Stimulated activated CD8-positive, alpha-beta memory T cell treated with anti-CD3 and anti-CD28 coated beads, Interleukin-12 subunit alpha, Interleukin-12 subunit beta, amount 100 ng/mL, for 1 hour (primary cell): ENCODE measurements around the gene NAIF1.
"Not testable (repeated sequence)": the region's sequence is repeated elsewhere in the genome, so short reads cannot be mapped to it uniquely, and the experiment has no call there.

Source experiments
- DNase-seq: peaks from one replicate; pipeline ENCODE4 v3.0.0-alpha.2; 2020; ENCODE audit warnings: low read depth

Gene NAIF1, protein sequence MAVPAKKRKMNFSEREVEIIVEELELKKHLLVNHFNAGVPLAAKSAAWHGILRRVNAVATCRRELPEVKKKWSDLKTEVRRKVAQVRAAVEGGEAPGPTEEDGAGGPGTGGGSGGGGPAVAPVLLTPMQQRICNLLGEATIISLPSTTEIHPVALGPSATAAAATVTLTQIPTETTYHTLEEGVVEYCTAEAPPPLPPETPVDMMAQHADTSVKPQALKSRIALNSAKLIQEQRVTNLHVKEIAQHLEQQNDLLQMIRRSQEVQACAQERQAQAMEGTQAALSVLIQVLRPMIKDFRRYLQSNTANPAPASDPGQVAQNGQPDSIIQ

DNA sequence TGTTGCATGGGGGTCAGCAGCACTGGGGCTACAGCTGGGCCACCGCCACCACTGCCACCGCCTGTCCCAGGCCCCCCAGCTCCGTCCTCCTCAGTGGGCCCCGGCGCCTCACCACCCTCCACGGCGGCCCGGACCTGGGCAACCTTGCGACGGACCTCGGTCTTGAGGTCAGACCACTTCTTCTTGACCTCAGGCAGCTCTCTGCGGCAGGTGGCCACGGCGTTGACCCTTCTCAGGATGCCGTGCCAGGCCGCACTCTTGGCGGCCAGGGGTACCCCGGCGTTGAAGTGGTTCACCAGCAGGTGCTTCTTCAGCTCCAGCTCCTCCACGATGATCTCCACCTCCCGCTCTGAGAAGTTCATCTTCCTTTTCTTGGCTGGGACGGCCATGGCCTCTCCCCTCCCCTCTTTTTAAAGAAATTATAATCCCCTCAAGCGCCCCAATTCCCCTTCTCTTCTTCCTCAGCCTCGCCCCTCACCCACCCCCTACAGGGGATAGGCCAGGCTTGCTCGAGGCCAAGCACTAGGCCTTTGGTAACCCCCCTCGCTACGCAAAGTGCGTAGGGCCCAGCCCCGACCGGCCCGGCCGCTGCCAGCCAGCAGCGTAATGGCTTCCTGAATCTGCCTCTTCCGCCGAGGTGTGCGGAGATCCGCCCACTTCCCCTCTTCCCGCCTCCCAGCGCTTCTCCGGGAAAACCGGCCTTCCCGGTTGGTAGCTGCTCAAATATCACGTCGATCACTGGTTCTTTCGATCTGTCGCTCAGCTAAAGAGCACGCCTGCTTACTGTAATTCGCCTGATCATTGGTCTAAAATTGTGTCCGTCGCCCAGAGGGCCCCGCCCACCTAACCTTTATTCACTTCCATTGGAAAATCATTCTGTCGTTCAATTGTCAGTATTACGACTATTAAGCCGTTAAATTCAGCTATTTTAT is at the start of gene NAIF1:
Gene NAIF1, minus strand, starts transcription at position 608 of the 932 bp plus-strand sequence. Its CDS starts 219 bp downstream, at position 389.
- DNase-seq = peak; percentile 90

DNA sequence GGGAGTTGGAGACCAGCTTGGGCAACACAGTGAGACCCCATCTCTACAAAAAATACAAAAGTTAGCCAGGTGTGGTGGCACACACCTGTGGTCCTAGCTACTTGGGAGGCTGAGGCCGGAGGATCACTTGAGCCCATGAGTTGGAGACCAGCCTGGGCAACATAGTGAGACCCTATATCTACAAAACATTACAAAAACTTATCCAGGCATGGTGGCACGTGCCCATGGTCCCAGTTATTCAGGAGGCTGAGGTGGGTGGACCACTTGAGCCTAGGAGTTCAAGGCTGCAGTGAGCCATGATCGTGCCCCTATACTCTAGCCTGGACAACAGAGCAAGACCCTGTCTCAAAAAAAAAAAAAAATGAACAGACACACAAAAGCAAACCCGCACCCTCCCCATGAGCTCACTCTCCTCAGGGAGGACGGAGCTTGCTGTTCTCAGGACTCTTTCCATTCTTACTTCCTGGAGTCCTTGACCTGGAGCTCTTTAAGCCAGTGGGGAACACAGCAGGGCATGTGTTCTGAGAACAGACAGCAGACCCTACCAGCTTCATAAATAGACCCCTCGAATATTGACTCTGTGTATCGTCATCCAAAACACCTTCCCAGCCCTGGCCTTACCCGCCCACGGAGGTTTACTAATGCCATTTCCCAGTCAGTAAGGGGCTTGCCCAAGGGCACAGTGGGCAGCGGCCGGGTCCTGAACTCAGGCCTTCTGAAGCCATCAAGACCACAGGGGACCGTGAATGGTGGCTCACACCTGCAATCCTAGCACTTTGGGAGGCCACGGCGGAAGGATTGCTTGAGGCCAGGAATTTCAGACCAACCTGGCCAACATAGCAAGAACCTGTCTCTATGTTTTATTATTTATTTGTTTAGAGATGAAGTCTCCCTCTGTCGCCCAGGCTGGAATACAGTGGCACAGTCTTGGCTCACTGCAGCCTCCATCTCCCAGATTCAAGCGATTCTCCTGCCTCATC is 49.3 kb upstream of the NAIF1 start:
- DNase-seq = no peak

DNA sequence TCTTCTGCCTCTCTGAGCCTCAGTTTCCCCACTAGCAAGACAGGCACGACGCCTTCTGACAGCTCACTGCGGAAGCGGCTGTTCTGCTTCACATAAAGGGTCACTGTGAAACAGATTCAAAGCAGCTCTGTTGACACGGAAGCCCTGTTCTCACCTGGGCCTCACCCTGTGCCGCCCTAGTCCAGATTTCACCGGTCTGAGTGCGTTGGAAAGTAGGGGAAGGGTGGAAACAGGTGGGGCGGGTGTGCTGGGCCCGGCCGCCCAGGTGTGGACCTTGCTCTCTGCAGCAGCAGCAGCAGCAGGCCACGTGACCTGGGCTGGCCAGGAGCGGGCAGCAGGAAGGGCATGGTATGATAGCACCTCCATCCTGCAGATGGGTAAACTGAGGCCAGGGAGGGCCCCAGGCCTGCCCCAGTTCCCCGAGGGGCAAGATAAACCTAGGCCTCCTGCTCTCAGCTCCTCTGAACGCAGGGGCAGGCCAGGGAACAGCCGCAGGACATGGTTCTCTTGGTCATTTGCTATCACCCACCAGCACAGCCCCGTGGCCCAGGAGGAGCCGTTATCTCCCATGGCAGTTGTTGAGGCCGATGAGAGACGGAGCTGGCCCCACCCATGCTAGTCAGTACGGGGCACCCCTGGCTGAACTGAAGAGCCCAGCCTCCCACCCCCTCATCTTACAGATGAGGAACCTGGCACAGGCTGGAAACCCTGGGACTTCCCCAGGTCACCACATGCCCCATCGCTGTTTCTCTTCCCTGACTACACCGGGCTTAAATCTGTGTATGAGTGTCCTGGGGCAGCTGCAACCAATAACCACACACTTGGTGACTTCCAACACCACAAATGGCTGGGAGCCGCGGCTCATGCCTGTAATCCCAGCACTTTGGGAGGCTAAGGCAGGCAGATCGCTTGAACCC is 48.3 kb upstream of the NAIF1 start:
- no peak for DNase-seq

DNA sequence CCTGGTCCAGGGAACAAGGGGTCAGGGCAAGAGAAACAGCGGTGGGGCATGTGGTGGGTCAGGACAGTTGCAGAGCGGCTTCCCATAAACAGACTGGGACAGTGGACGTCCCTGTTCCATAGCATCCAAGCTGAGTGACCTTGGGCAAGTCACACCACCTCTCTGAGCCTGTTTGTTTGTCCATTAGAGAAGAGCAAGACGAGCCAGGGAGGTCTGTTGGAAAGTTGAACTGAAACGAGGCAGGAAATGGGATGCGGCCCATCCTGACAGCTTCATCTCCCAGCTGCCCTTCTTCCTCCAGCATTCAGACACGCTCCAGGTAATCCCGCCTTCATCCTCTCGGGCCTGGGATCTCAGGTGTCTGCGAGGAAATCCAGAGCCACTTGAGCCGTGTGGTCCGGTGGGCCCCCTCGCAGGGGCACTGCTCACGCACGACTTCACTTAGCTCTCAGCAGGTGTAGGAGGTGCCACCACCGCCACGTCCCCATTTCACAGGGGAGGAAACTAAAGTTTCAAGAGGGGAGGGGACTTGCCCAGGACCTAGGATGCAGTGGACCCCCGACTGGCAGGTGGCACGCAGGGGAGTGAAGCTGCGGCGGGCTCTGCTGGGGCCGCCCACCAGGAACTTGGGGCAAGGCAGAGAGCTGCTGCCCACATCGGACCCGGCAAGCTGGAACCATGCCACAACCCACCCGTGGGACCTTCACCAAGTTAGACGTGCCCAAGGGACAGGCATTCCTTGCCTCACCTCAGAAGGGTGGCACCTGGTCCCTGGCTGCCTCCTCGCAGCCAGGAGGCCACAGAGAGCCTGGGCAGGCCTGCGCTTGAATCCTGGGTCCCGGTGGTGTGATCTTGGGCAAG is 47.4 kb upstream of the NAIF1 start:
- no peak for DNase-seq

DNA sequence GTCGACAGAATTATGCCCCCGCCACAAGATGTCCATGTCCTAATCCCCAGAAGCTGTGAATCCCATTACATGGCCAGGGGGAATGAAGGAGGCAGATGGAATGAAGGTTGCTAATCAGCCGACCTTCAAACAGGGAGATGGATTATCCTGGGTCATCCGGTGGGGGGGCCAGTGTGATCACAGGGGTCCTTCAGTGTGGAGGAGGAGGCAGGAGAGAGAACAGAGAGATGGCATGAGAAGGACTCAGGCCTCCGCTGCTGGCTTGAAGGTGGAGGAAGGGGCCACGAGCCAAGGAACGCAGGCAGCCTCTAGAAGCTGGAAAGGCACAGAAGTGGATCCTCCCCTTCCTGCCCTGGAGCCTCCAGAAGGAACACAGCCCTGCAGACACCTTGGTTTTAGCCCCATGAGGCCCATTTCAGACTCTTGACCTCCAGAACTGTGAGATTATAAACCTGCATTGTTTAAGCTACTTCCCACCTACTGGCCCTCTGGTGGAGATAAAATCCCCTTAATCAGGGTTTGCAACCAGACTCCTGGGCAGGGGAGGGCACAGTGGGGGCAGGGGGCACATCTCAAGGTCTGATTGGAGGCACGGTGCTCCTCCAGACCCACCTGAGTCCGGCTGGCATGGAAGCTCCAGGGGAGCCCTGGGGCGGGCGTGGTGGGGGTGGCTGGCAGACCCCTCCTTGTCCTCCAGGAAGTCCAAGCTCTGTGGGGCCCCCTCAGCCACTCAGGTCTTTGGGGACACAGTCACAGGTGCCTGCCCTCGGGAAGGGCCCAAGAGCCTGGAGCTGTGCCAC is 46.6 kb upstream of the NAIF1 start:
- no peak for DNase-seq

DNA sequence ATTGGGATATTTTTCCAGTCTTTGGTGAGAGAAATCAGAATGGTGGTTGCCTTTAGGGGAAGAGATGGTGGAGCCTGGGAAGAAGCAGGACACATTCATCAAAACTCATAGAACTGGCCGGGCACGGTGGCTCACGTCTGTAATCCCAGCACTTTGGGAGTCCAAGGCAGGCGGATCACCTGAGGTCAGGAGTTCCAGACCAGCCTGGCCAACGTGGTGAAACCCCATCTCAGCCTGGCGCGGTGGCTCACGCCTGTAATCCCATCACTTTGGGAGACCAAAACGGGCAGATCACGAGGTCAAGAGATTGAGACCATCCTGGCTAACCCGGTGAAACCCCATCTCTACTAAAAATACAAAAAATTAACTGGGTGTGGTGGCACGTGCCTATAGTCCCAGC is 44.6 kb upstream of the NAIF1 start:
- DNase-seq = not testable (repeated sequence)

DNA sequence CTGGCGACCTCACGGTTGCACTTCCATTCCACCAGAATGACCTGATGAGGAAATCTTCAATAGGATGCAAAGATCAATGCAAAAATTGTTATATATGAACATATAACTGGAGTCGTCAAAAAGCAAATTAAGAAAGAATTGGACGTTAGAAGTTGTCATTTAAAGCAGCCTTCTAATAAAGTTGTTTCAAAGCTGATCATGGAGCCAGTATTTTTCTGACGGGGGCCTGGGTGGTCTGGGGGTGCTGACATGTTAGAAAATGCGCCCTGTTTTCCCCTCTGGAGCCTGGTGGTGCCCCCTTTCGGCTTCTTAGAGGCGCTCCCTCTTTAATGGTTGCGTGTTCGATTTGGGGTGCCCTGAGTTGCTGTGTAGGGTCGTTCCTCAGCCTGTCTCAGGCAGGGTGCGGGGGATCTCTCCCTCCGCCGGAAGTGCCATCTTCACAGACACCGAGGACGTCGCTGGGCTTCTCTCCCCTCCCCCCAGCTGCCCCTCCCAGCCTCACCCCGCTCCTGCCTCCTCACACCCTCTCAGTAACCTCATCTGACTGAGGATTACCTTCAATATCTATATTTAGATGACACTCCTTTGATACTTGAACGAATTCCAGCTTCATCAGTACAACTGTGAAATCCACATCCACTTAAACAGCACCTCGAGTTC is 42.1 kb upstream of the NAIF1 start:
- DNase-seq = no peak

DNA sequence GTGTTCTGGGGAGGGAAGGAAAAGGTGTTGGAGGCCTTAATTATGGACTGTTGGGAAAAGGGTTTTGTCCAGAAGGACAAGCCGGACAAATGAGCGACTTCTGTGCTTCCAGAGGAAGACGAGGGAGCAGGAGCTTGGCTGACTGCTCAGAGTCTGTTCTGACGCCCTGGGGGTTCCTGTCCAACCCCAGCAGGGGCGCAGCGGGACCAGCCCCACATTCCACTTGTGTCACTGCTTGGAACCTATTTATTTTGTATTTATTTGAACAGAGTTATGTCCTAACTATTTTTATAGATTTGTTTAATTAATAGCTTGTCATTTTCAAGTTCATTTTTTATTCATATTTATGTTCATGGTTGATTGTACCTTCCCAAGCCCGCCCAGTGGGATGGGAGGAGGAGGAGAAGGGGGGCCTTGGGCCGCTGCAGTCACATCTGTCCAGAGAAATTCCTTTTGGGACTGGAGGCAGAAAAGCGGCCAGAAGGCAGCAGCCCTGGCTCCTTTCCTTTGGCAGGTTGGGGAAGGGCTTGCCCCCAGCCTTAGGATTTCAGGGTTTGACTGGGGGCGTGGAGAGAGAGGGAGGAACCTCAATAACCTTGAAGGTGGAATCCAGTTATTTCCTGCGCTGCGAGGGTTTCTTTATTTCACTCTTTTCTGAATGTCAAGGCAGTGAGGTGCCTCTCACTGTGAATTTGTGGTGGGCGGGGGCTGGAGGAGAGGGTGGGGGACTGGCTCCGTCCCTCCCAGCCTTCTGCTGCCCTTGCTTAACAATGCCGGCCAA is 41.3 kb upstream of the NAIF1 start:
- DNase-seq = no peak

DNA sequence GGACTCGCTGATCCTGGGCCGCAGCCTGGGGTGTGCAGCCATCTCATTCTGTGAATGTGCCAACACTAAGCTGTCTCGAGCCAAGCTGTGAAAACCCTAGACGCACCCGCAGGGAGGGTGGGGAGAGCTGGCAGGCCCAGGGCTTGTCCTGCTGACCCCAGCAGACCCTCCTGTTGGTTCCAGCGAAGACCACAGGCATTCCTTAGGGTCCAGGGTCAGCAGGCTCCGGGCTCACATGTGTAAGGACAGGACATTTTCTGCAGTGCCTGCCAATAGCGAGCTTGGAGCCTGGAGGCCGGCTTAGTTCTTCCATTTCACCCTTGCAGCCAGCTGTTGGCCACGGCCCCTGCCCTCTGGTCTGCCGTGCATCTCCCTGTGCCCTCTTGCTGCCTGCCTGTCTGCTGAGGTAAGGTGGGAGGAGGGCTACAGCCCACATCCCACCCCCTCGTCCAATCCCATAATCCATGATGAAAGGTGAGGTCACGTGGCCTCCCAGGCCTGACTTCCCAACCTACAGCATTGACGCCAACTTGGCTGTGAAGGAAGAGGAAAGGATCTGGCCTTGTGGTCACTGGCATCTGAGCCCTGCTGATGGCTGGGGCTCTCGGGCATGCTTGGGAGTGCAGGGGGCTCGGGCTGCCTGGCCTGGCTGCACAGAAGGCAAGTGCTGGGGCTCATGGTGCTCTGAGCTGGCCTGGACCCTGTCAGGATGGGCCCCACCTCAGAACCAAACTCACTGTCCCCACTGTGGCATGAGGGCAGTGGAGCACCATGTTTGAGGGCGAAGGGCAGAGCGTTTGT is 40.5 kb upstream of the NAIF1 start:
- no peak for DNase-seq

DNA sequence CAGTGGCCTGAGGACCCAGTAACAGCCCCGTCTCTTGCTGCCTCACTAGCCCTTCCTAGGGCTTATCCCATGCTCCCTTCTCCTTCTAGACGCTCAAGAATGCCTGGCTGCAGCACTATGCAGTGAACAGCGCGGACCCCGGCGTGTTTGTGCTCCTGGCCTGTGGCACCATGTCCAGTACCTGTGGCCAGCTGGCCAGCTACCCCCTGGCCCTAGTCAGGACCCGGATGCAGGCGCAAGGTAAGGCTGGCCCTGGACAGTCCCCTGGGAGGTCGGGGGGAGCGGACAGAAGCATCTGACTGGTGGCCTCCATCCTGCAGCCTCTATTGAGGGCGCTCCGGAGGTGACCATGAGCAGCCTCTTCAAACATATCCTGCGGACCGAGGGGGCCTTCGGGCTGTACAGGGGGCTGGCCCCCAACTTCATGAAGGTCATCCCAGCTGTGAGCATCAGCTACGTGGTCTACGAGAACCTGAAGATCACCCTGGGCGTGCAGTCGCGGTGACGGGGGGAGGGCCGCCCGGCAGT is 39.9 kb upstream of the NAIF1 start:
- DNase-seq = no peak

DNA sequence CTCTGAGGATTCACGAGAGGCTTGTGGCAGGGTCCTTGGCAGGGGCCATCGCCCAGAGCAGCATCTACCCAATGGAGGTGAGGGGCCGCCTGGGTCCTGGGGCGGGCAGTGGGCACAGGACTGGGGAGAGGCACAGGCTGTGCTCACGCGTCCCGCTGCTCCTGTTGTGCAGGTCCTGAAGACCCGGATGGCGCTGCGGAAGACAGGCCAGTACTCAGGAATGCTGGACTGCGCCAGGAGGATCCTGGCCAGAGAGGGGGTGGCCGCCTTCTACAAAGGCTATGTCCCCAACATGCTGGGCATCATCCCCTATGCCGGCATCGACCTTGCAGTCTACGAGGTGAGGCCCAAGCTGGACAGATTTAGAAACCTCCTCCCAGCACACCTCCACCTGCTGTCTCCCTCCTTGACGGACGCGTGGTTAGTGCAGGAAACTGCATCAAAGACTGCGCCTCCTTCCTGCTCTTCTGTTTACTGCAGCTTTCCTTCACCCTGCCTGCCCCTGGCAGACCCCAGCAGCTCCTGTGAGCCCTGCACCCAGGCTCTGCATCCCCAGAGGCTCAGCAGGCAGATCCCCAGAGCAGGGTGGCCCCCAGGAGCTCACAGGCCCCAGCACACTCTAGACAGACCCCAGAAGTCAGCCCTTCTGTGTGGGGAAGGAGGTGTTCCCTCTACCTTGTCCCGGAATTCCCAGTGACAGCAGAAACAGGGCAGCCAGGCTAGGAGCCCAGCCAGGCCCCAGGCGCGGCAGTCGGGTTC is 39.2 kb upstream of the NAIF1 start:
- no peak for DNase-seq

DNA sequence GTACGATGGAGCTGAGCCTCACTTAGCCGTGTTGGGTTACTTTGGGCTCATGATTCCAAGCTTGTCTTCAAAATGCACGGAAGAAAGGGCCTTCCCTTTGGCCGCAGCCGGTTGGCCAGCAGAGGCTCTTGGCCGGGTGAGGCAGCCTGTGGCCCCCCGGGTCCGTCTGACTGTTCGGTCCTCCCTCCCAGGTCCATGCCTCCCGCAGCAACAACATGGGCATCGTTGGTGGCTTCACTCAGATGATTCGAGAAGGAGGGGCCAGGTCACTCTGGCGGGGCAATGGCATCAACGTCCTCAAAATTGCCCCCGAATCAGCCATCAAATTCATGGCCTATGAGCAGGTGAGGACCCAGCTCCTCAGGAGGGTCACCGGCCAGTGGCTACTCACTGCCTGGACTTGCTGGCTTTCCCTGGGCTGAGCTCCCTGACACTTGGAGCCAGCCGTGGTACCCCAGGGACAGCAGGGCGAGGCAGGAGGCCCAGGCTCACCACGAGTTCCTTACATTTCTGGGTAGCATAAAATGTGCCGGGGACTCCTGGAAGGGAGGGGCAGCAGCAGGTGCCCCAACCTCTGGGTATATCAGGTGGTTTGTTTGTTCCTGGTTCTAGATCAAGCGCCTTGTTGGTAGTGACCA is 38.5 kb upstream of the NAIF1 start:
- no peak for DNase-seq

DNA sequence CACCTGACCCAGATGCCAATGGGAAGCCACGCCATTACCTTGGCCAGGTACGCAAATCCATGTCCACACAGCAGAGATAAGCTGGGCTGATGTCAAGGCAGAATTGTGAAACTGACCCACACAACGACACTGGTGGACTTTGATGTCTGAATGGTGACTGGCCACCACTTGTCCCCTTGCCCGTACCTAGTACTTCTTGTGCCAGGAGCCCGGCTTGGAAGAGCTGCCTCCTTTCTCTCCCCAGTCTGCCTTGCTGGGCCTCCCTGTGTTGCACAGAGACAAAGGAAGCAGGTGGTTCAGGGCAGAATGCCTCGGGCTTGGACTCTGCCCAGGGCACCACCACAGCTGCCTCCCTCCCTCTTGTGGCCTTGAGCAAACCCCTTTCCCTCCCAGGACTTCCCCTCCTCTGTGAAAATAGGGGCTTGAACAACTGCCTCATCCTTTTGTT is 37.1 kb upstream of the NAIF1 start:
- DNase-seq = no peak

DNA sequence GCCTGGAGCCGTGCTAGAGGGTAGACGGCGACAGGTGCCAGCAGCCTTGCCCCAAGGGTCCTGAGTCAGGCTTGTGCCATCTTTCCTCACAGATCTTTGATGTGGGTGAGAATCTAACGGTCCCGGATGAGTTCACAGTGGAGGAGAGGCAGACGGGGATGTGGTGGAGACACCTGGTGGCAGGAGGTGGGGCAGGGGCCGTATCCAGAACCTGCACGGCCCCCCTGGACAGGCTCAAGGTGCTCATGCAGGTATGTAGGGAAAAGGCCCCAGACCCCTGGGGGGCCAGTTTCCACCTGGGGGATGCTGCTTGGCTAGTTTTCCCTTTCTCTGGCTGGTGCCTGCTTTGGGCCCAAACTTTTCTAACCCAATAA is 36.5 kb upstream of the NAIF1 start:
- no peak for DNase-seq

DNA sequence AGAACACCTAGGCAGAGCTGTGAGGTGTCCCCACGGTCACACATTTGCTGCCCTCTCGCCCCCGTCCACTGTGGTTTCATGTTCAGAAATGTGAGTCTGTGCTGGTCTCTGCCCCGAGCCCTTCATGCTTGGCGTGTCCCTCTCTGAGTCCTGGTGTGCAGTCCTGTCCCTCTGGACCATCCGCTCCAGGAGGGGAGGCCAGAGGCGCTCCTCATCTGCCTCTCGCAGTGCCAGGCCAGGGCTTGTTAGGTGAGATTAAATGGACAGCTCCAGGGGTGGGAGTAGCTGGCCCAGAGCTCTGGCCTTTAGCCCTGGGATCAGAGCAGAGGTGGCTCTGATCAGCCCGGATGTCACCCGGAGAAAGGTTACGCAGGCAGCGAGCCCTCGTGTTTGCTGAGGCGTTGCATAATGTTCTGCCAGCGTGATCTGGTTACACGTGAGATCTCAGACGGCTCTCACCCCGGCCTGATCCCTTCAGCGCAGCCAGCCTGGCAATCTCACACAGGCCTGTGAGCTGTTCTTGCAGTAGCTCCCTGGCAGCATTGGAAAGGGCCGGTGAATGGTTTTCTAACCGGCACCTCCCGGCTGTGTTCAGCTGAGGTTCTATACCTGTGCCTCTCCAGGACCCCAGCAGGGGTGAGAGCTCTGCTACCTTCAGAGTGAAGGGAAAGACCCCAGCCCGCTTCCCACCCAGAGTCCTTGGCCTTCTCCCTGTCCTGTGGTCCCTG is 35.9 kb upstream of the NAIF1 start:
- DNase-seq = no peak
